Hematopoietic multipotent progenitor cell treated with erythropoietin and hydrocortisone succinate and interleukin-3 and kit ligand, for 15 days (in vitro differentiated cells): Measurements from ENCODE around the gene NEMP2.

Source experiments
- DNase-seq: peaks from one replicate; pipeline ENCODE4 v3.0.0-alpha.2; 2015; ENCODE audit warnings: low spot score

Gene NEMP2

DNA sequence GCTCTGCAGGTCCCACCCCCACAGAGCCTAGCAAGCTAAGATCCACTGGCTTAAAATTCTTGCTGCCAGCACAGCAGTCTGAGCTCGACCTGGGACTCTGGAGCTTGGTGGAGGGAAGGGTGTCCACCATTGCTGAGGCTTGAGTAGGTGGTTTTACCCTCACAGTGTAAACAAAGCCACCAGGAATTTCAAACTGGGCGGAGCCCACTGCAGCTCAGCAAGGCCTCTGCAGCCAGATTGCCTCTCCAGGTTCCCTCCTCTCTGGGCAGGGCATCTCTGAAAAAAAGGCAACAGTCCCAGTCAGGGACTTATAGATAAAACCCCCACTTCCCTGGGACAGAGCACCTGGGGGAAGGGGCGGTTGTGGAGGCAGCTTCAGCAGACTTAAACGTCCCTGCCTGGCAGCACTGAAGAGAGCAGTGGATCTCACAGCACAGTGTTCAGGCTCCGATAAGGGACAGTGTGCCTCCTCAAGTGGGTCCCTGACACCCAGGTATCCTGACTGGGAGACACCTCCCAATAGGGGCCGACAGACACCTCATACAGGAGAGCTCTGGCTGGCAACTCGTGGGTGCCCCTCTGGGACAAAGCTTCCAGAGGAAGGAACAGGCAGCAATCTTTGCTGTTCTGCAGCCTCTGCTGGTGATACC is 20.0 kb upstream of the NEMP2 start:
- DNase-seq = no peak

DNA sequence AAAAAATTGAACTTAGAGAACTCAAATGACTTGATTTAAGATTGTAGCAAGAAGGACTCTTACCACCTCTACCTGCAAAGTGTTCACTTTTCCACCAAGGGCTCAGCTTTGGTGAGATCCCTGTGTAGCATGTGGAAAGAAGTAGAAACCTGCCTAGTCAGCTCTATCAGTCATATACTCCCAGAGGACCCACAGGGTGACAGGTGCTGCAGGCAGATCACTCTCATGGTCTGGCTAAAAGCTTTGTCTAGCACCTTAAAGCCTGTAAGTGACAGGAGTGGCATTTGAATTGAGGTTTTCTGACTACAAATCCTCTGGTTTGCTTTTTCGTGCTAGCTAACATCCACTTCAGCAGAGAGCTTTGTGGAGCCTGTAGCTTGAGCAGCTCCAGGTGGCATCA is 18.7 kb upstream of the NEMP2 start:
- DNase-seq = no peak

- no peak for DNase-seq
Observed at GRCh38 chr2:190551928-190552327, 17.4 kb upstream of the NEMP2 start.

GRCh38 chr2:190550137-190550536 is 15.6 kb upstream of the NEMP2 start:
- DNase-seq = no peak

GRCh38 chr2:190547886-190548285 is 13.4 kb upstream of the NEMP2 start:
- no peak for DNase-seq

DNA sequence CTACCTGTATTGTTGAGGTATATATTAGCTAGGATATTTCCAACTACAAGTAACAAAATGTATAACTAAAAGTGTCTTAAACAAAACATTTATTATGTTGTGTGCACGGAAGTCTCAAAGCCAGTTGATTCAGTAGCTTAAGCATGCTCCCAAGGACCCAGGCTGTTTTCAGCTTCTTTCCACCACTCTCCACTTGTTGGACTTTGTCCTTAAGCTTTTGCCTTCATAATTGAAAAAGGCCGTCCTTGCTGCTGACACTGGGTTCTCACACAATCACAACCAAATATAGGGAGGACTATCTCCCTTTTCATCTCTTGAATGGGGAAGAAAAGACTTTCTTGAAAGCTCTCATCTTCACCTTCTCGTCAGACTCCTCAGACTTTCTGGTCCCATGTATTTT is 12.2 kb upstream of the NEMP2 start:
- no peak for DNase-seq

- no peak for DNase-seq
Observed at GRCh38 chr2:190545555-190546385, 11.2 kb upstream of the NEMP2 start.

GRCh38 chr2:190545093-190545492 is 10.6 kb upstream of the NEMP2 start:
- DNase-seq = no peak

DNA sequence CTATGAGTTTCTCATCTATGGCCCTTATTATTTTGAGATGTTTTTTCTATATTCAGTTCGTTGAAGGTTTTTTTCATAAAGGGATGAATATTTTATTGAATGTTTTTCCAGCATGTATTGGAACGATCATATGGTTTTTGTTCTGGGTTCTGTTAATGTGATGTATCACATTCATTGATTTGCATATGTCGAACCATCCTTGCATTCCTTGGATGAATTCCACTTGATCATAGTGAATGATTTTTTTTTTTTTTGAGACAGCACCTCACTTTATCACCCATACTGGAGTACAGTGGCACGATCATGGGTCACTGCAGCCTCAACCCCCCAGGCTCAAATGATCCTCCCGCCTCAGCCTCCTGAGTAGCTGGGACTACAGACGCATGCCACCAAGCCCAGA is 5.5 kb upstream of the NEMP2 start:
- no peak for DNase-seq

DNA sequence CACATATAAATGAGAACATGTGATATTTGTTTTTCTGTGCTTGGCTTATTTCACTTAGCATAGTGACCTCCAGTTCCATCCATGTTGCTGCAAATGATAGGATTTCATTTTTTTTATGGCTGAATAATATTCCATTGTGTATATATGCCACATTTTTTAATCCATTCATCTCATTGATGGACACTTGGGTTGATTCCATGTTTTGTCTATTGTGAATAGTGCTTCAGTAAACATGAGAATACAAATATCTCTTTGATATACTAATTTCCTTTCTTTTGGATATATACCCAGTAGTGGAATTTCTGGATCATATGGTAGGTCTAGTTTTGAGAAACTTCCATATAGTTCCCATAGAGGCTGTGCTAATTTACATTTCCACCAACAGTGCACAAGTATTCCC is 3.7 kb upstream of the NEMP2 start:
- DNase-seq = no peak

GRCh38 chr2:190537765-190538164 is 3.2 kb upstream of the NEMP2 start:
- DNase-seq = no peak

DNA sequence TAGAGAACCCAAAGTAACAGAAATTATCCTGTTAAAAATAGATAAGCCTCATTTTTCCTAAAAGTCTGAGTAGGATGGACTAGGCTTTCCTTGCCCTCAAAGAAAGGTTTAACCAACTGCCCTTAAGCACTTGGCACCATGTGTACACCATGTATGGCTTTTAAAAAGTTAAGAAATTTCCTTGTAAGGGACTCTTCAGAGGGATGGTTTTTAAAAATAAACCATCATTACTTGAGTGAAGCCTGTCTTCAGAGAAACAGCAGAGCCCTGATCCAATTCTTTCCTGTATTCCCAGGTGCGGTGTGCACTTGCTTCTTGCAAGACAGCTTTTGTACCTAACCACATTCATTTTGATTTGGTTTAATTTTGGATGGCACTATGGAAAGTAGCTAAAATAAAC is 1.1 kb upstream of the NEMP2 start:
- DNase-seq = no peak

DNA sequence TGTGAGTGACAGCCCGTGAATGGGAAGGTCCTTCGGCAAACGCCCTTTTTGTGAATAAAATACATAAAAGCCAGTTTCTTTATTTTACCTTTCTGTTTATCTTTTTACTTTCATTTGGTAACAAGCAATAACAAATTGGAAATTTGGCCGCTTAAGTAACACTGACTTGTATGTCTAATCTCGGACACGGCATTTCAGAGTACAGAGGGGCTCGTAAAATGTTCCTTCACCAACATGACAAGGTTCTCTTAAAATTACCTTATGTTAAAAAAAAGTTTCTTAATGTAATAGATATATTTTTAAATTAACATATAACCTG is 558 bp upstream of the NEMP2 start:
- DNase-seq = peak; percentile 33

GRCh38 chr2:190533968-190534309 is 583 bp downstream of the NEMP2 start:
- DNase-seq = peak; percentile 30

DNA sequence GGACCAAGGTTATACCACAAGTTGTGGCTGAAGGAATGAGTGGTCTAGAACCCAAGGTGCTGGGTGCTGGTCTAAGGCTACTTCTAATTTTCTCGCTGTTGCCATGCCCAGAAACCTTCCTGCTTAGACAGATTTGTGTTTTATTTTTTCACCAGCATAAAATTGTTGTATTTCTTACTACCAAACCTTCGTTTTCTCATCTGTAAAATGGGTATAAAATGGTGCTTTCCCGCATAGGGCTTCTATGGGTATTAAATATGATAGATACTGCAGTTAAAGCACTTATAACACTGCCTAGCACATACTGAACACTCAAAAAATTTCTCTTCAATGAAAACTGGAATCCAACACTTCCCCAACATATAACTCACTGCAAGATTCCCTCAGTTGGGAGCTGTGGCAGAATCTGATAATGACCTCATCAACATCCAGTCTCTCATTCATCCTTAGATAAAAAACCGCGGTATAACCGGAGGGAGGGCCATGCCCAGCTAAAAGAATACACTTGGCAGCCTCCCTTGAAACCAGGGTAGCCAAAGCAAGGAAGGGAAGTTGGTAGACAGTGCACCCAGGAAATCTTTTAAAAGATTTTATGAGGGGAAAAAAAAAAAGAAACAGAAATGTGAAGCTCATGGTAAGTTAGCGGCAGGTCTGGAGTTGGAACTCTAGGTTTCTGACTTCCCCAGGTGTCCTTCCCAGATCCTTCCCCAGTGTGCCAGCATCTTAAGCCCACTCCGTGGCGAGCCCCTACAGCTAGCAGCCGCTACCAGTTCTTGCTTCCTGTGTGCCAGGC is 1.2 kb downstream of the NEMP2 start:
- no peak for DNase-seq

DNA sequence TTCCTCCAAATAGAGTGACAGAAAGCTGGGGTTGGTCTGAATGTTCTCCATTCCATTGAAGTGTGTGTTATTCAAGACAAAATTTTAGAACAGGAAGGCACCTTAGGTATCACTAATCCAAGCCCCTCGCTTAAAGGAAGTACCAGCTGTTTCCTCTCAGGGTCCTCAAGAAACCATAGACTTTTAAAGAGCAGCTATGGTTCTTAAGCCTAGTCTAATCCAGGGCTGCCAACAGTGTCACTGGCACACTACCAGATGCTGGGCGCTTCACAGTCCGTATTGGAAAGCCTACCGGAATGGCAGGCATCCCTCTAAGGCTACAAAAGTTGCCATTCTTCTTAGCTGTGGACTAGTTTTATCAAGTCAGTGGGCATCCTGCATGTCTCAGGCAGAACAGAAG is 1.9 kb downstream of the NEMP2 start:
- no peak for DNase-seq

- DNase-seq = no peak
Observed at GRCh38 chr2:190530248-190530900, 4.1 kb downstream of the NEMP2 start.

DNA sequence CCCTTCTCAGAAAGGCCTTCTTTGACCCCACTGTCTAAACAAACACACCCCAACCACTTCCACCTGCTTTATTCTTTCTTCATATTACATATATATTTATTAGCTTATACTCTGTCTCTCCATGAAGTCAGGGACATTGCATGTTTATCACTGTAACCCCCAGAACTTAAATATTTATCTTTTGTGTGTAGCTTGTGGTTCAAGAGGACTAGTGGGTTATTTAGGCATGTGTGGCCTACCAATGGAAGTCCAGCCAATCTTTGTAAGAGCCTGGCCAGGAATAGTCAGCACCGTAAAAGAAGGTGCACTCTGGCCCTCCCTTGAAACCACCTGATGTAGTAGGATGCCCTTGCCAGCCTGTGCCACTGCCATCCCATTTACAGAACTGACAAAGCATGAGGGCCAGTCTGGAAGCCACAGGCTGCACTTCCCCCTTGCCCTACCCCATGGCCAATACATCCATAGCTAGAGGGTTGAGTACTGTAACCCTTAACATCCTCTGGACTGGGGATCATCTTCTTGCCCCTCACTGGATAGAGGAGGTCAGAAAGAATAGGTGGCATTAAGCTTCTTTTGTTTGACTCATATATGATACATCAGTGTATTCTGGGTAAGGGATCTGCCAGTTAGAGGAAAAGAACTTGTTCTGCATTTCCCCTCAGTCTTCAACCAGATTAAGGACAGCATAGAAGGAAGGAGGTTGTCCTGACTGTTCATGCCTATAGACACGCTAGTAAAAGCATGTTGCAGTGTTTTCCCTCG is 4.9 kb downstream of the NEMP2 start:
- DNase-seq = no peak

GRCh38 chr2:190528521-190529001 is 6.0 kb downstream of the NEMP2 start:
- no peak for DNase-seq

GRCh38 chr2:190527918-190528317 is 6.6 kb downstream of the NEMP2 start:
- no peak for DNase-seq

- DNase-seq = no peak
Observed at GRCh38 chr2:190527214-190527613, 7.3 kb downstream of the NEMP2 start.
